ENCODE results near the gene TMEM143. TPM values are rescaled to one million over a fixed set of nuclear protein-coding genes. Genes with fewer than 3 reads are reported as not detected.

TMEM143 gene
- total RNA-seq, 1 donor from 2014 or later = 5.4 TPM

GRCh38 chr19:48346191-48346590 is 17.5 kb downstream of the TMEM143 start:
- Mint-ChIP-seq H3K27me3 (ENCODE audit: low read depth) (no peaks in the 10 kb centered on the region), H3K4me3 (ENCODE audit: unreplicated experiment) (no peak overlapping the region), H3K27ac (ENCODE audit: unreplicated experiment) (no peak overlapping the region), H3K4me1 (ENCODE audit: low read depth) (peaks cover 5% of the 10 kb centered on the region), H3K9me3 (ENCODE audit: low read depth) (no peaks in the 10 kb centered on the region), H3K36me3 (ENCODE audit: low read depth) (no peaks in the 10 kb centered on the region)
- TF ChIP-seq CTCF (IDR thresholded peaks at IDR 0.05) = no peak
- DNase-seq (ENCODE audit: low spot score) = no peak

GRCh38 chr19:48344892-48345291 is 18.8 kb downstream of the TMEM143 start:
- Mint-ChIP-seq H3K4me3 (ENCODE audit: unreplicated experiment) (no peak overlapping the region), H3K27ac (ENCODE audit: unreplicated experiment) (no peak overlapping the region)
- no peak for DNase-seq (ENCODE audit: low spot score)

DNA sequence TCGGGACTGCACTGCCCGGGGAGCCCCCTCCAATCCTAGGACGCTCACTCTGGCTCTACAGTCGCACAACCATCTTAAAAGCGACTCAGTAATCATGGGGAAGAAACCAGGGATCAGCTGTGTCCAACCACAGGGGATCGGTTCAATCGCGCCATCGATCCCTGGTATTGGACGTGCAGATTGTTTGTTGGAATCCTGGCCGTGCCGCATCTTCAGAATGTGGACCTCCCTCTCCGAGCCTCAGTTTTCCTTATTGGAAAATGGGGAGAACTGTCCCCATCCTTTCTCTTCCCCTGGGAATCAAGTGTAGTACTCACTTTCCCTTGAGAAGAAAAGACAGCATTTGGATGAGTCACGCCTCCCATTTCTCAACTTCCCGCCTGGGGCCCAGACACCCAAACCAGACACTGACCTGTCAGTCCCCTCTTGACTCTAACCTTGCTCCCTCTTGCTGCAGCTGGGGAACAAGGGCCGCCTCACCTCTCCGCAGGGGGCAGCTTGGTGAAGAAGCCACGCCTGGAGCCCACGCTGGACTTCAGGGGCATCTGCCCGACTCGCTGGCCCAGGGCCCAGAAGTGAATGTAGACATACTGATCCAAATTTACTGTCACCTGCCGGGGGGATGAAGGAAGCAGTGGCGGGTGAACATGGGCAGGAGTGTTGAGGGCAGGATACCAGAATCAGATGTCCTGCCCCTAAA is 20.7 kb downstream of the TMEM143 start:
- no peaks in the 10 kb centered on the region for H3K27me3 Mint-ChIP-seq (ENCODE audit: low read depth)
- no peak overlapping the region for H3K4me3 Mint-ChIP-seq (ENCODE audit: unreplicated experiment)
- no peaks in the 10 kb centered on the region for H3K36me3 Mint-ChIP-seq (ENCODE audit: low read depth)
- H3K27ac Mint-ChIP-seq (ENCODE audit: unreplicated experiment) = no peak overlapping the region
- no peak for DNase-seq (ENCODE audit: low spot score)
- no peaks in the 10 kb centered on the region for H3K9me3 Mint-ChIP-seq (ENCODE audit: low read depth)
- no peak for TF ChIP-seq CTCF (IDR thresholded peaks at IDR 0.05)
- H3K4me1 Mint-ChIP-seq (ENCODE audit: low read depth) = peaks cover under 1% of the 10 kb centered on the region

More at GRCh38 chr19:48344892-48345291, 18.8 kb downstream of the TMEM143 start:
- H3K36me3 Mint-ChIP-seq (ENCODE audit: low read depth) = no peaks in the 10 kb centered on the region
- no peaks in the 10 kb centered on the region for H3K27me3 Mint-ChIP-seq (ENCODE audit: low read depth)
- peaks cover 5% of the 10 kb centered on the region for H3K4me1 Mint-ChIP-seq (ENCODE audit: low read depth)
- H3K9me3 Mint-ChIP-seq (ENCODE audit: low read depth) = no peaks in the 10 kb centered on the region
- no peak for TF ChIP-seq CTCF (IDR thresholded peaks at IDR 0.05)

GRCh38 chr19:48342414-48342738 is 21.4 kb downstream of the TMEM143 start:
- Mint-ChIP-seq H3K4me3 (ENCODE audit: unreplicated experiment) (no peak overlapping the region), H3K36me3 (ENCODE audit: low read depth) (no peaks in the 10 kb centered on the region), H3K4me1 (ENCODE audit: low read depth) (no peaks in the 10 kb centered on the region), H3K27ac (ENCODE audit: unreplicated experiment) (no peak overlapping the region), H3K27me3 (ENCODE audit: low read depth) (no peaks in the 10 kb centered on the region), H3K9me3 (ENCODE audit: low read depth) (no peaks in the 10 kb centered on the region)
- no peak for TF ChIP-seq CTCF (IDR thresholded peaks at IDR 0.05)
- DNase-seq (ENCODE audit: low spot score) = no peak

GRCh38 chr19:48341515-48342413 is 22.0 kb downstream of the TMEM143 start:
- Mint-ChIP-seq H3K9me3 (ENCODE audit: low read depth) (no peaks in the 10 kb centered on the region), H3K27me3 (ENCODE audit: low read depth) (no peaks in the 10 kb centered on the region), H3K4me3 (ENCODE audit: unreplicated experiment) (no peak overlapping the region), H3K36me3 (ENCODE audit: low read depth) (no peaks in the 10 kb centered on the region), H3K27ac (ENCODE audit: unreplicated experiment) (no peak overlapping the region), H3K4me1 (ENCODE audit: low read depth) (no peaks in the 10 kb centered on the region)
- no peak for TF ChIP-seq CTCF (IDR thresholded peaks at IDR 0.05)
- DNase-seq (ENCODE audit: low spot score) = no peak
